Endothelial cell of umbilical vein (primary cell): ENCODE measurements around the gene THSD1. TPM values are rescaled to one million over a fixed set of nuclear protein-coding genes. Genes with fewer than 3 reads are reported as not detected.

ENCODE experiments used
- BruUV-seq: library from RNA; stranded (reverse); fragments of 400-500 nt; replicated peaks from 2 replicates; lab custom pipeline; 2021; lab: Mats Ljungman, UMichigan
- CTCF ChIA-PET: fragments of 300-600, 350-600 bp; sonication (Branson Sonifier 250); formaldehyde crosslinking; loops from one replicate; lab custom pipeline; 2021; ENCODE audit warnings: antibody characterized with exemption, inconsistent platforms; lab: Charles Lee
- POLR2A ChIA-PET: fragments of 300-600, 350-600 bp; sonication (Branson Sonifier 250); formaldehyde crosslinking; loops from one replicate; lab custom pipeline; 2021; ENCODE audit warnings: antibody characterized with exemption, inconsistent platforms; lab: Charles Lee
- DNase-seq: peaks from one replicate; pipeline ENCODE4 v3.0.0-alpha.2; 2011; ENCODE audit warnings: low read depth, low spot score
- FAIRE-seq: peaks from 2 replicates; lab custom pipeline; 2011; peaks lifted over from hg19 to GRCh38; lab: Jason Lieb, UNC
- H2AFZ ChIP-seq: 2 replicates; pipeline ENCODE4 v1.6.0; 2012; ENCODE audit warnings: low read depth, low read length, control low read depth, inconsistent platforms
- H3K27ac ChIP-seq: 2 replicates; pipeline ENCODE4 v1.5.1; 2011; ENCODE audit warnings: low read depth, mild to moderate bottlenecking, control low read depth, low read length, moderate library complexity; ENCODE audit not compliant: insufficient read depth
- H3K27me3 ChIP-seq, 2 experiments: 2 replicates each; pipeline versions ENCODE4 v1.6.0 to v1.6.1; 2011; ENCODE audit warnings: low read length in 2 of 2, mixed read lengths in 1 of 2; ENCODE audit not compliant: control insufficient read depth in 2 of 2, insufficient read depth in 2 of 2
- H3K36me3 ChIP-seq, 2 experiments: 2 replicates in 1 of 2; 3 replicates in 1 of 2; pipeline ENCODE4 v1.5.1; 2011; ENCODE audit warnings: low read length in 2 of 2, mild to moderate bottlenecking in 1 of 2, moderate library complexity in 1 of 2; ENCODE audit not compliant: control insufficient read depth in 2 of 2, insufficient read depth in 2 of 2; ENCODE audit errors: extremely low read depth in 1 of 2
- H3K4me1 ChIP-seq: 3 replicates; pipeline ENCODE4 v1.5.1; 2011; ENCODE audit warnings: mild to moderate bottlenecking, low read length; ENCODE audit not compliant: control insufficient read depth, insufficient read depth; ENCODE audit errors: extremely low read depth
- H3K4me2 ChIP-seq: 2 replicates; pipeline ENCODE4 v1.6.1; 2011; ENCODE audit warnings: low read length, control low read depth, mixed read lengths; ENCODE audit not compliant: insufficient read depth
- H3K4me3 ChIP-seq, 3 experiments: fragments of 200-600 bp in 1 of 3; sonication (generic), shearing (Covaris generic) in 1 of 3; replicated peaks in 1 of 3; 2 replicates each; pipeline ENCODE4 v1.5.1; 2011 to 2016; ENCODE audit warnings: control low read depth in 3 of 3, low read length in 3 of 3, mild to moderate bottlenecking in 2 of 3, inconsistent platforms in 1 of 3, low read depth in 1 of 3, moderate library complexity in 1 of 3; ENCODE audit not compliant: insufficient read depth in 1 of 3
- H3K79me2 ChIP-seq: 2 replicates; pipeline ENCODE4 v1.6.0; 2012; ENCODE audit warnings: low read length, inconsistent platforms; ENCODE audit not compliant: control insufficient read depth, insufficient read depth
- H3K9ac ChIP-seq: replicated peaks from 2 replicates; pipeline ENCODE3; 2011; ENCODE audit warnings: low read length, control low read depth; ENCODE audit not compliant: insufficient read depth; ENCODE audit errors: extremely low read depth
- H3K9me1 ChIP-seq: replicated peaks from 3 replicates; pipeline ENCODE4 v1.6.0; 2011; ENCODE audit warnings: mild to moderate bottlenecking, low read length; ENCODE audit not compliant: control insufficient read depth, insufficient read depth; ENCODE audit errors: extremely low read depth
- H3K9me3 ChIP-seq: replicated peaks from 2 replicates; pipeline ENCODE4 v1.5.1; 2012; ENCODE audit warnings: low read length, inconsistent platforms; ENCODE audit not compliant: control insufficient read depth, insufficient read depth
- H4K20me1 ChIP-seq: replicated peaks from 2 replicates; pipeline ENCODE3; 2011; ENCODE audit warnings: mild to moderate bottlenecking, low read length; ENCODE audit not compliant: control insufficient read depth, insufficient read depth; ENCODE audit errors: extremely low read depth
- CTCF ChIP-seq, 2 donors: IDR thresholded peaks; 1 replicate in 1 of 2; 2 replicates in 1 of 2; pipeline ENCODE4 v1.5.1; 2011; ENCODE audit warnings: low read length in 2 of 2, mild to moderate bottlenecking in 2 of 2, moderate library complexity in 2 of 2, control low read depth in 1 of 2, inconsistent platforms in 1 of 2, low read depth in 1 of 2; ENCODE audit not compliant: insufficient read depth in 1 of 2; ENCODE audit errors: extremely low read depth in 1 of 2
- EZH2 ChIP-seq: IDR thresholded peaks from 2 replicates; pipeline ENCODE4 v1.6.1; 2012; ENCODE audit warnings: borderline replicate concordance, low read depth, mild to moderate bottlenecking, moderate library complexity, low read length, inconsistent platforms; ENCODE audit not compliant: severe bottlenecking
- FOS ChIP-seq: IDR thresholded peaks from 2 replicates; pipeline ENCODE4 v1.6.1; 2011; ENCODE audit warnings: mild to moderate bottlenecking, low read length, moderate library complexity, borderline replicate concordance; ENCODE audit not compliant: insufficient read depth
- GATA2 ChIP-seq: IDR thresholded peaks from 2 replicates; pipeline ENCODE4 v1.7.0; 2011; ENCODE audit warnings: low read depth, mild to moderate bottlenecking, moderate library complexity, mixed read lengths, low read length; ENCODE audit not compliant: insufficient read length, insufficient read depth
- JUN ChIP-seq: IDR thresholded peaks from 2 replicates; pipeline ENCODE4 v1.6.1; 2011; ENCODE audit warnings: borderline replicate concordance, low read depth; ENCODE audit not compliant: insufficient read length, insufficient read depth
- MAX ChIP-seq: IDR thresholded peaks from 2 replicates; pipeline ENCODE4 v1.6.1; 2011; ENCODE audit not compliant: insufficient read depth, insufficient read length
- MYC ChIP-seq: IDR thresholded peaks from one replicate; pipeline ENCODE4 v1.6.1; 2011; ENCODE audit warnings: mild to moderate bottlenecking, low read depth, low read length
- POLR2A ChIP-seq: IDR thresholded peaks from 2 replicates; pipeline ENCODE4 v1.6.1; 2012; ENCODE audit warnings: low read depth, mild to moderate bottlenecking, control low read depth, low read length
- POLR2AphosphoS5 ChIP-seq: IDR thresholded peaks from 2 replicates; pipeline ENCODE4 v1.6.1; 2012; ENCODE audit warnings: low read depth, mild to moderate bottlenecking, control low read depth, low read length, moderate library complexity; ENCODE audit not compliant: insufficient read depth
- dilution Hi-C: fragments of 300-500 bp; cut with MboI; formaldehyde crosslinking; loops from one replicate; pipeline ENCODE4 v1.15.0; 2019; ENCODE audit warnings: low sequenced_read_pairs; ENCODE audit not compliant: extremely low pct_ligation_motif_present
- intact Hi-C: fragments of 100-400 bp; cut with micrococcal nuclease; formaldehyde crosslinking; loops from one replicate; pipeline ENCODE4 v1.10.0; 2022
- polyA plus RNA-seq, 4 experiments: library from polyadenylated mRNA; depleted of rRNA in 3 of 4; stranded (reverse) in 3 of 4; unstranded in 1 of 4; fragments of >200 nt; gene quantifications; 2 replicates each; pipeline versions ENCODE4 v1.2.1 to v1.2.3, GENCODE V29; 2011 to 2012; ENCODE audit warnings: missing spikeins in 1 of 4
- total RNA-seq: library from RNA; stranded (reverse); gene quantifications from 2 replicates; pipeline ENCODE4 v1.2.3, GENCODE V29; 2021

THSD1 gene
- total and polyA plus RNA-seq, 2 donors (not counting 3 experiments of a cell fraction or from before 2014, with no cell fraction given): 25.4 to 27.6 TPM

- Histone ChIP-seq H3K4me2 (no peak overlapping the region), H2AFZ (no peak overlapping the region), H3K4me1 (no peaks in the 10 kb centered on the region), H3K27ac (no peak overlapping the region), H3K27me3 (no peaks in the 10 kb centered on the region), H3K9ac (no peak overlapping the region), H3K79me2 (no peaks in the 10 kb centered on the region), H3K9me3 (no peaks in the 10 kb centered on the region), H3K9me1 (no peaks in the 10 kb centered on the region), H3K36me3 (peaks cover 1 to 6% of the 10 kb centered on the region in 2 experiments), H3K4me3 (no peak overlapping the region), H4K20me1 (no peaks in the 10 kb centered on the region)
- ChIA-PET CTCF (no interaction called here), POLR2A (no interaction called here)
- dilution Hi-C loops (no loop called here), intact Hi-C loops (no loop called here)
- DNase-seq (no peak), FAIRE-seq (no peak)
- no TSS peak for BruUV-seq
- TF ChIP-seq FOS (no peak), CTCF (IDR thresholded peaks at IDR 0.05; ENCODE audit: extremely low read depth in 1 of 2, insufficient read depth in 1 of 2, low read depth in 1 of 2, low read length in 2 of 2) (no peak), EZH2 (no peak), GATA2 (no peak), POLR2AphosphoS5 (no peak), POLR2A (no peak), MYC (no peak), MAX (no peak), JUN (no peak)
These were observed 15.2 kb upstream of the THSD1 start for GRCh38 chr13:52421216-52421615.
